Measurements from ENCODE around the gene TMEM187.

GRCh38 chrX:153993079-153993478 lies 20.5 kb downstream of the TMEM187 start:
- TF ChIP-seq POLR2AphosphoS5 (IDR thresholded peaks at IDR 0.05; ENCODE audit: low read depth) (no peak), CTCF (IDR thresholded peaks at IDR 0.05; ENCODE audit: insufficient read depth, low read length) (no peak)

Measured in HL-60 (cell line).